Testis (tissue), 3 donors: ENCODE results near the gene FBXO34. TPM values are rescaled to one million over a fixed set of nuclear protein-coding genes. Genes with fewer than 3 reads are reported as not detected.
"Not testable (repeated sequence)": the region's sequence is repeated elsewhere in the genome, so short reads cannot be mapped to it uniquely, and the experiment has no call there.

Experiments used
- DNase-seq: peaks from one replicate; pipeline ENCODE4 v3.0.0-alpha.2; 2019
- H3K27ac ChIP-seq, 2 donors: fragments of 200-600 bp; sonication (generic); one replicate each; pipeline ENCODE4 v1.5.1; 2019
- H3K27me3 ChIP-seq: fragments of 200-600 bp; sonication (generic); one replicate; pipeline ENCODE4 v1.5.1; 2019
- H3K36me3 ChIP-seq: fragments of 200-600 bp; sonication (generic); one replicate; pipeline ENCODE4 v1.5.1; 2017; ENCODE audit warnings: low read depth; ENCODE audit errors: missing control alignments
- H3K4me1 ChIP-seq: fragments of 200-600 bp; sonication (generic); one replicate; pipeline ENCODE4 v1.5.1; 2019
- H3K4me3 ChIP-seq, 2 donors: fragments of 200-600 bp; sonication (generic); one replicate each; pipeline ENCODE4 v1.5.1; 2017 to 2019
- H3K9me3 ChIP-seq: fragments of 200-600 bp; sonication (generic); one replicate; pipeline ENCODE4 v1.5.1; 2017
- CTCF ChIP-seq, 3 experiments: fragments of 450-650 bp in 2 of 3; fragments of 200-600 bp in 1 of 3; sonication (generic) in 1 of 3; IDR thresholded peaks; one replicate each; pipeline ENCODE4 v1.5.1; 2016 to 2019; ENCODE audit warnings: antibody characterized with exemption in 3 of 3, mild to moderate bottlenecking in 2 of 3, moderate library complexity in 1 of 3
- POLR2A ChIP-seq: fragments of 450-650 bp; IDR thresholded peaks from one replicate; pipeline ENCODE4 v1.6.1; 2017; ENCODE audit warnings: antibody characterized with exemption, mild to moderate bottlenecking, moderate library complexity
- WGBS, 2 donors: methylation state at CpG; one replicate each; pipeline ENCODE4 v1.1.5; 2018; 5-methylcytosine and 5-hydroxymethylcytosine counted together
- intact Hi-C: fragments of 100-400 bp; cut with DNase I; formaldehyde crosslinking; loops from one replicate; pipeline ENCODE4 v1.15.1; 2023; ENCODE audit warnings: low total_unique reads
- polyA plus RNA-seq: library from polyadenylated mRNA; stranded (reverse); fragments of 350-450 nt; fragmentation: Illumina TruSeq; extraction: RNeasy Lipid Tissue Mini Kit (QIAGEN cat#74804); gene quantifications from one replicate; pipeline ENCODE4 v1.2.3, GENCODE V29; 2014; ENCODE audit warnings: low read depth, low replicate concordance; ENCODE audit not compliant: insufficient read depth
- total RNA-seq, 2 donors: library from RNA; depleted of rRNA; stranded (reverse); fragments of >200 nt; gene quantifications; one replicate each; pipeline ENCODE4 v1.2.3, GENCODE V29; 2016

The FBXO34 gene
- total and polyA plus RNA-seq, 3 donors from 2014 or later, result 62.1 to 91.7 (median 84.4) TPM

GRCh38 chr14:55381561-55381960 lies 110.3 kb downstream of the FBXO34 start:
- H3K9me3 ChIP-seq, result no peaks in the 10 kb centered on the region
- intact Hi-C loops, result no loop called here
- H3K4me1 ChIP-seq, result no peaks in the 10 kb centered on the region
- no peak for DNase-seq
- H3K27ac ChIP-seq, result no peak overlapping the region
- H3K27me3 ChIP-seq, result no peaks in the 10 kb centered on the region
- no peaks in the 10 kb centered on the region for H3K36me3 ChIP-seq
- WGBS, 2 donors, result 90 to 91% methylated on average over 2 of the region's 2 CpGs
- TF ChIP-seq POLR2A, result no peak
- no peak for TF ChIP-seq CTCF (IDR thresholded peaks at IDR 0.05)
- H3K4me3 ChIP-seq, result no peak overlapping the region

- Histone ChIP-seq H3K4me1 (no peaks in the 10 kb centered on the region), H3K9me3 (no peaks in the 10 kb centered on the region), H3K4me3 (no peak overlapping the region), H3K27me3 (no peaks in the 10 kb centered on the region), H3K36me3 (no peaks in the 10 kb centered on the region), H3K27ac (no peak overlapping the region)
- WGBS, 2 donors, result 86 to 89% methylated on average over 4 of the region's 4 CpGs
- no peak for TF ChIP-seq POLR2A
- no peak for TF ChIP-seq CTCF (IDR thresholded peaks at IDR 0.05)
- intact Hi-C loops, result no loop called here
- no peak for DNase-seq
Observed at GRCh38 chr14:55382483-55382882, 111.3 kb downstream of the FBXO34 start.

GRCh38 chr14:55383056-55383466 lies 111.8 kb downstream of the FBXO34 start:
- H3K4me3 ChIP-seq, H3K36me3 ChIP-seq, DNase-seq, H3K27me3 ChIP-seq, H3K27ac ChIP-seq, H3K4me1 ChIP-seq, intact Hi-C loops, H3K9me3 ChIP-seq: not testable (repeated sequence)
- WGBS, 2 donors, result 85 to 91% methylated on average over 10 of the region's 10 CpGs

GRCh38 chr14:55383541-55384140 lies 112.4 kb downstream of the FBXO34 start:
- intact Hi-C loops, result no loop called here
- TF ChIP-seq POLR2A (no peak), CTCF (IDR thresholded peaks at IDR 0.05) (no peak)
- H3K9me3 ChIP-seq, result no peaks in the 10 kb centered on the region
- no peaks in the 10 kb centered on the region for H3K36me3 ChIP-seq
- no peak for DNase-seq
- H3K4me1 ChIP-seq, result no peaks in the 10 kb centered on the region
- no peaks in the 10 kb centered on the region for H3K27me3 ChIP-seq
- no peak overlapping the region for H3K4me3 ChIP-seq
- no peak overlapping the region for H3K27ac ChIP-seq
- WGBS, 2 donors, result 68 to 74% methylated on average over 5 of the region's 5 CpGs

- H3K27ac ChIP-seq, result no peak overlapping the region
- no peak overlapping the region for H3K4me3 ChIP-seq
- H3K36me3 ChIP-seq, result no peaks in the 10 kb centered on the region
- DNase-seq, result no peak
- 81 to 88% methylated on average over 3 of the region's 3 CpGs for WGBS, 2 donors
- no peaks in the 10 kb centered on the region for H3K27me3 ChIP-seq
- no peaks in the 10 kb centered on the region for H3K9me3 ChIP-seq
- H3K4me1 ChIP-seq, result no peaks in the 10 kb centered on the region
- TF ChIP-seq CTCF (IDR thresholded peaks at IDR 0.05) (no peak), POLR2A (no peak)
- intact Hi-C loops, result no loop called here
Observed at GRCh38 chr14:55384536-55384935, 113.3 kb downstream of the FBXO34 start.
